Stimulated activated naive CD8-positive, alpha-beta T cell treated with anti-CD3 and anti-CD28 coated beads, Interleukin-15, amount 100 ng/mL, for 72 hours (primary cell): ENCODE measurements around the gene EMC9.
"Not testable (repeated sequence)": the region's sequence is repeated elsewhere in the genome, so short reads cannot be mapped to it uniquely, and the experiment has no call there.

Experiments used
- ATAC-seq: fragments of 150-1000 bp; cut with Tn5 transposase; 2 replicates; pipeline ENCODE4 v1.10.0; 2021; ENCODE audit warnings: mild to moderate bottlenecking, moderate library complexity
- DNase-seq, 2 donors: peaks; one replicate each; pipeline ENCODE4 v3.0.0; 2021 to 2022
- H3K27ac Mint-ChIP-seq, 2 donors: one replicate each; pipeline ENCODE4 v1.8.0; 2022; ENCODE audit warnings: mild to moderate bottlenecking in 2 of 2, mixed read lengths in 2 of 2, moderate library complexity in 2 of 2
- H3K27me3 Mint-ChIP-seq: one replicate; pipeline ENCODE4 v1.8.0; 2022; ENCODE audit warnings: mixed read lengths
- H3K4me1 Mint-ChIP-seq: one replicate; pipeline ENCODE4 v1.8.0; 2022; ENCODE audit warnings: mild to moderate bottlenecking, mixed read lengths
- H3K4me3 Mint-ChIP-seq, 2 donors: one replicate each; pipeline ENCODE4 v1.8.0; 2022; ENCODE audit warnings: mild to moderate bottlenecking in 2 of 2, mixed read lengths in 2 of 2, moderate library complexity in 1 of 2
- H3K9me3 Mint-ChIP-seq, 2 donors: one replicate each; pipeline ENCODE4 v1.8.0; 2022; ENCODE audit warnings: mixed read lengths in 2 of 2

EMC9 gene

GRCh38 chr14:24114532-24115421, 26.6 kb downstream of the EMC9 start, which contains the start of the genes DCAF11 and NRL:
TSS of gene DCAF11 (plus strand) at chr14:24114777. CDS start at chr14:24115595, 818 bp downstream.
TSS of gene NRL (minus strand) at chr14:24114949. CDS start at chr14:24082848, 32,101 bp downstream.
- Mint-ChIP-seq H3K4me3 (peak within 1 kb of the TSS; percentile 94 to 97), H3K4me1 (peaks cover 22% of the 10 kb centered on the region), H3K27ac (peak within 1 kb of the TSS; percentile 98 to 99), H3K9me3 (no peaks in the 10 kb centered on the region), H3K27me3 (no peaks in the 10 kb centered on the region)
- DNase-seq (peak; percentile 99), ATAC-seq (peak; percentile 92)

- Mint-ChIP-seq H3K4me3 (peak overlapping the region; percentile 94 to 97), H3K27ac (peak overlapping the region; percentile 98 to 99), H3K9me3 (no peaks in the 10 kb centered on the region), H3K27me3 (no peaks in the 10 kb centered on the region), H3K4me1 (peaks cover 28% of the 10 kb centered on the region)
- ATAC-seq: peak; percentile 62
- peak; percentile 86 to 92 for DNase-seq
Observed at GRCh38 chr14:24113801-24114531, 27.4 kb downstream of the EMC9 start.

- DNase-seq: no peak
- peak overlapping the region; percentile 98 to 99 for H3K27ac Mint-ChIP-seq
- H3K4me1 Mint-ChIP-seq: peaks cover 33% of the 10 kb centered on the region
- no peak for ATAC-seq
- peak overlapping the region; percentile 94 to 97 for H3K4me3 Mint-ChIP-seq
- no peaks in the 10 kb centered on the region for H3K27me3 Mint-ChIP-seq
- H3K9me3 Mint-ChIP-seq: no peaks in the 10 kb centered on the region
Observed at GRCh38 chr14:24113379-24113800, 28.0 kb downstream of the EMC9 start.

GRCh38 chr14:24110523-24110922, 30.9 kb downstream of the EMC9 start:
- Mint-ChIP-seq H3K9me3 (no peaks in the 10 kb centered on the region), H3K27ac (no peak overlapping the region), H3K27me3 (no peaks in the 10 kb centered on the region), H3K4me1 (peaks cover 27% of the 10 kb centered on the region), H3K4me3 (no peak overlapping the region)
- no peak for DNase-seq
- ATAC-seq: no peak

GRCh38 chr14:24110060-24110459, 31.3 kb downstream of the EMC9 start:
- H3K4me3 Mint-ChIP-seq: no peak overlapping the region
- H3K4me1 Mint-ChIP-seq: peaks cover 27% of the 10 kb centered on the region
- no peaks in the 10 kb centered on the region for H3K27me3 Mint-ChIP-seq
- no peaks in the 10 kb centered on the region for H3K9me3 Mint-ChIP-seq
- ATAC-seq (no peak), DNase-seq (no peak)
- no peak overlapping the region for H3K27ac Mint-ChIP-seq

- peak overlapping the region; percentile 88 to 94 for H3K27ac Mint-ChIP-seq
- H3K27me3 Mint-ChIP-seq: no peaks in the 10 kb centered on the region
- no peaks in the 10 kb centered on the region for H3K9me3 Mint-ChIP-seq
- ATAC-seq (peak; percentile 43), DNase-seq (no peak)
- H3K4me1 Mint-ChIP-seq: peaks cover 28% of the 10 kb centered on the region
- peak overlapping the region; percentile 7 to 10 for H3K4me3 Mint-ChIP-seq
Observed at GRCh38 chr14:24108336-24108874, 33.0 kb downstream of the EMC9 start.

- peaks cover 28% of the 10 kb centered on the region for H3K4me1 Mint-ChIP-seq
Observed at GRCh38 chr14:24106672-24107271, 34.6 kb downstream of the EMC9 start.

GRCh38 chr14:24105609-24106239, 35.7 kb downstream of the EMC9 start:
- not testable (repeated sequence) for H3K4me3 Mint-ChIP-seq, H3K9me3 Mint-ChIP-seq, H3K27ac Mint-ChIP-seq, DNase-seq, H3K27me3 Mint-ChIP-seq, ATAC-seq
- H3K4me1 Mint-ChIP-seq: peaks cover 28% of the 10 kb centered on the region

More at GRCh38 chr14:24106672-24107271, 34.6 kb downstream of the EMC9 start:
- H3K4me3 Mint-ChIP-seq: no peak overlapping the region
- DNase-seq (no peak), ATAC-seq (no peak)
- H3K27ac Mint-ChIP-seq: no peak overlapping the region
- no peaks in the 10 kb centered on the region for H3K9me3 Mint-ChIP-seq
- no peaks in the 10 kb centered on the region for H3K27me3 Mint-ChIP-seq

GRCh38 chr14:24103451-24103850, 37.9 kb downstream of the EMC9 start:
- ATAC-seq (no peak), DNase-seq (no peak)
- Mint-ChIP-seq H3K27ac (no peak overlapping the region), H3K27me3 (no peaks in the 10 kb centered on the region), H3K9me3 (no peaks in the 10 kb centered on the region), H3K4me3 (no peak overlapping the region), H3K4me1 (peaks cover 17% of the 10 kb centered on the region)

- DNase-seq: no peak
- Mint-ChIP-seq H3K27me3 (no peaks in the 10 kb centered on the region), H3K4me3 (no peak overlapping the region), H3K9me3 (no peaks in the 10 kb centered on the region), H3K4me1 (peaks cover 20% of the 10 kb centered on the region), H3K27ac (peak overlapping the region in 1 of 2 donors; percentile 6)
- ATAC-seq: no peak
Observed at GRCh38 chr14:24102357-24103048, 38.9 kb downstream of the EMC9 start.

- DNase-seq (no peak), ATAC-seq (no peak)
- H3K4me3 Mint-ChIP-seq: no peak overlapping the region
- H3K27ac Mint-ChIP-seq: peak overlapping the region in 1 of 2 donors; percentile 12
- no peaks in the 10 kb centered on the region for H3K27me3 Mint-ChIP-seq
- no peaks in the 10 kb centered on the region for H3K9me3 Mint-ChIP-seq
- peaks cover 24% of the 10 kb centered on the region for H3K4me1 Mint-ChIP-seq
Observed at GRCh38 chr14:24100982-24101494, 40.4 kb downstream of the EMC9 start.

GRCh38 chr14:24100197-24100981, 41.0 kb downstream of the EMC9 start:
- Mint-ChIP-seq H3K4me3 (no peak overlapping the region), H3K27ac (no peak overlapping the region), H3K27me3 (no peaks in the 10 kb centered on the region), H3K4me1 (peaks cover 23% of the 10 kb centered on the region), H3K9me3 (no peaks in the 10 kb centered on the region)
- DNase-seq (no peak), ATAC-seq (no peak)

GRCh38 chr14:24098927-24099813, 42.2 kb downstream of the EMC9 start:
- no peak for DNase-seq
- H3K4me3 Mint-ChIP-seq: no peak overlapping the region
- ATAC-seq: no peak
- H3K27ac Mint-ChIP-seq: no peak overlapping the region
- no peaks in the 10 kb centered on the region for H3K9me3 Mint-ChIP-seq
- H3K4me1 Mint-ChIP-seq: peaks cover 22% of the 10 kb centered on the region
- no peaks in the 10 kb centered on the region for H3K27me3 Mint-ChIP-seq
